Measurements from ENCODE around the gene SHC3.
"Not testable (repeated sequence)": the region's sequence is repeated elsewhere in the genome, so short reads cannot be mapped to it uniquely, and the experiment has no call there.

Gene SHC3

DNA sequence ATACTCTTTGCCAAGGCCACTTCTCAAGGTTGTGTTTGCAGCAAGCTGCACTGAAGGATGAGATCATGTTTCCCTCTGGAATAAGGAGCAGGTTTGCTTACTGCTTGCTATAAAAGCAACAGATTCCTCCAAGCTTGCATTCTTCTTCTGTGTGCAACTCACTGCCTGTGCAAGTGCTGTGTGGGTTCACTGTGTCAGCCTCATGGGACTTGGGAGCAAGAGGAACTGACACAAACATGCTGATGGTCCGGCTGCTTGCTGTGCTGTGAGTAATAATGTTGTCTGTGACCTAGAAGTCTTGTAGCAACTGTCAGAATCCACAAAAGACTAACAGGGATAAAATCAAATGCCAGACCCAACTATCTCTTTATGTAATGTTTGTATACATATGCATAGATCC lies 33.6 kb upstream of the SHC3 start:
- Histone ChIP-seq H3K4me3 (ENCODE audit: low read depth, low read length) (no peak overlapping the region), H3K36me3 (ENCODE audit: insufficient read depth, low read length) (no peaks in the 10 kb centered on the region), H2AFZ (ENCODE audit: low read length, unreplicated experiment) (no peak overlapping the region), H3K4me1 (ENCODE audit: control insufficient read depth, insufficient read depth, low read length, unreplicated experiment) (no peaks in the 10 kb centered on the region), H3K27ac (ENCODE audit: low read depth, low read length) (no peak overlapping the region), H3K79me2 (ENCODE audit: control insufficient read depth, insufficient read depth, low read length, unreplicated experiment) (no peaks in the 10 kb centered on the region), H3K27me3 (ENCODE audit: insufficient read depth, low read length) (peaks cover under 1% of the 10 kb centered on the region; the same call in 1 of the 2 replicates)

DNA sequence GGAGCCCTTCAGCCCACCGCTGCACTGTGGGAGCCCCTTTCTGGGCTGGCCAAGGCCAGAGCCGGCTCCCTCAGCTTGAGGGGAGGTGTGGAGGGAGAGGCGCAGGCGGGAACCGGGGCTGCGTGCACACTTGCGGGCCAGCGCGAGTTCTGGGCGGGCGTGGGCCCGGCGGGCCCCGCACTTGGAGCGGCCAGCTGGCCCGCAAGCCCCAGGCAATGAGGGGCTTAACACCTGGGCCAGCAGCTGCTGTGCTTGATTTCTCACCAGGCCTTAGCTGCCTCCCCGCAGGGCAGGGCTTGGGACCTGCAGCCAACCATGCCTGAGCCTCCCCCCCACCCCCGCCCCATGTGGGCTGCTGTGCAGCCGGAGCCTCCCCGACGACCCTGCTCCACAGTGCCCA lies 30.7 kb upstream of the SHC3 start:
- H3K79me2 ChIP-seq (ENCODE audit: control insufficient read depth, insufficient read depth, low read length, unreplicated experiment); H3K4me3 ChIP-seq (ENCODE audit: low read depth, low read length); H3K36me3 ChIP-seq (ENCODE audit: insufficient read depth, low read length): not testable (repeated sequence)

DNA sequence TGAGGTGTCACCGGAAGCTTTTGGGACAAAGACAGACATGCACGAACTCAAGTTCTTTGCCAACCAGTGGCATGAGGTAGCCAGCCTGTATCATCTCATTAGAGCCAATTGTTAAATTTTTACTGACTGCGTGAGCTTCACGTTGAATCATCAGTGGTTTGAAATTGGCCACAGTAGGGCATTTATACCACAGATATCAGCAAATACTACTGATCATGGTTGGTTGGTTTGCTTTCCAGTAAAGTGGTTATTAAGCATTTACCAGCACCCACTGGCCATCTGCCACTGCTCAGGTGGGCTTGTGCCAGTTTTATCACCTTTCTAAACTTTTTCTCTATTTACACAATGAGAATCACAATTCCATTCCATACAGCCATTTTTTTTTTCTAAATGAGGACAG lies 28.4 kb upstream of the SHC3 start:
- Histone ChIP-seq H3K36me3 (ENCODE audit: insufficient read depth, low read length) (no peaks in the 10 kb centered on the region), H3K4me3 (ENCODE audit: low read depth, low read length) (no peak overlapping the region), H3K27ac (ENCODE audit: low read depth, low read length) (no peak overlapping the region), H3K27me3 (ENCODE audit: insufficient read depth, low read length) (peaks cover 4% of the 10 kb centered on the region; the same call in 1 of the 2 replicates), H3K4me1 (ENCODE audit: control insufficient read depth, insufficient read depth, low read length, unreplicated experiment) (no peaks in the 10 kb centered on the region), H3K79me2 (ENCODE audit: control insufficient read depth, insufficient read depth, low read length, unreplicated experiment) (no peaks in the 10 kb centered on the region), H2AFZ (ENCODE audit: low read length, unreplicated experiment) (no peak overlapping the region)

More for the DNA sequence above, 30.7 kb upstream of the SHC3 start:
- not testable (repeated sequence) for H2AFZ ChIP-seq (ENCODE audit: low read length, unreplicated experiment); H3K4me1 ChIP-seq (ENCODE audit: control insufficient read depth, insufficient read depth, low read length, unreplicated experiment); H3K27ac ChIP-seq (ENCODE audit: low read depth, low read length); H3K27me3 ChIP-seq (ENCODE audit: insufficient read depth, low read length)

DNA sequence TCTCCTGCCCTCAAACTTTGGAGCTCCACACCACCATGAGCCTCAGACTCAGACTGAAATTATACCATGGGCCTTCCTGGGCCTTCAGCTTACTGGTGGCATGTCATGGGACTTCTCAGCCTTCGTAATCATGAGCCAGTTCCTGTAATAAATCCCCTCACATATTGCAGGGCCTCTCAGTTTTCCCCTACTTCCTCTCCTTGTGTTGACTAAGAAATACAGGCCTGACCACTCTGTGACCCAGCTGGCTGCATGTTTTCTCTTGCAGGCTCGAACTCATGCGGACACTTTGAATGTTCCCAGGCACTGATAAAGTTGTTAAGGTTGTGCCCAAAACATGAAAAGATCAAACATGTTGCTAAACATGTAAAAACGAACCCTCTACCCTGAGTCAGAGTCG lies 26.2 kb upstream of the SHC3 start:
- H3K27ac ChIP-seq (ENCODE audit: low read depth, low read length): no peak overlapping the region
- H3K27me3 ChIP-seq (ENCODE audit: insufficient read depth, low read length): peaks cover 4% of the 10 kb centered on the region; the same call in 1 of the 2 replicates
- H3K4me1 ChIP-seq (ENCODE audit: control insufficient read depth, insufficient read depth, low read length, unreplicated experiment): no peaks in the 10 kb centered on the region
- no peak overlapping the region for H2AFZ ChIP-seq (ENCODE audit: low read length, unreplicated experiment)
- no peak overlapping the region for H3K4me3 ChIP-seq (ENCODE audit: low read depth, low read length)
- no peaks in the 10 kb centered on the region for H3K79me2 ChIP-seq (ENCODE audit: control insufficient read depth, insufficient read depth, low read length, unreplicated experiment)
- no peaks in the 10 kb centered on the region for H3K36me3 ChIP-seq (ENCODE audit: insufficient read depth, low read length)

DNA sequence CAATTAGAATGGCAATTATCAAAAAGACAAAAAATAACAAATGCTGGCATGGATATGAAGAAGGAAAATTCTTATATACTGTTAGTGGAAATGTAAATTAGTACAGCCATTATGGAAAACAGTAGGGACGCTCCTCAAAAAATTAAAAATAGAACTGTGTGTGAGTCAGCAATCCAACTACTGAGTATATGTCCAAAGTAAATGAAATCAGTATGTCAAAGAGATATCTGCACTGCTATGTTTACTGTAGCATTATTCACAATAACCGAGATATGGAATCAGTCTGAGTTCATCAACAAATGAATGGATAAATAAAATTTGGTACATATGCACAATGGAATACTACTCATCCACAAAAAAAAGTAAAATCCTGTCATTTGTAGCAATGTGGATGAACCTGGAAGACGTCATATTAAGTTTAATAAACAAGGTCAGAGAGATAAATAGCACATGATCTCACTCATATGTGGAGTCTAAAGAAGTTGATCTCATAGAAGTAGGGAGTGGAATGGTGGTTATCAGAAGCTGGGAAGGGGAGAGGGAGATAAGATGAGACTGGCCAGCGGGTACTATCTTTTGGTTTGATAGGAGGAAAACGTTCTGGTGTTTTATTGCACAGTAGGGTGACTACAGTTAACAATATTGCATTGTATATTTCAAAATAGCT lies 16.6 kb upstream of the SHC3 start:
- no peaks in the 10 kb centered on the region for H3K36me3 ChIP-seq (ENCODE audit: insufficient read depth, low read length)
- no peaks in the 10 kb centered on the region for H3K4me1 ChIP-seq (ENCODE audit: control insufficient read depth, insufficient read depth, low read length, unreplicated experiment)
- no peak overlapping the region for H3K27ac ChIP-seq (ENCODE audit: low read depth, low read length)
- H3K27me3 ChIP-seq (ENCODE audit: insufficient read depth, low read length): no peaks in the 10 kb centered on the region
- H3K4me3 ChIP-seq (ENCODE audit: low read depth, low read length): no peak overlapping the region
- no peaks in the 10 kb centered on the region for H3K79me2 ChIP-seq (ENCODE audit: control insufficient read depth, insufficient read depth, low read length, unreplicated experiment)
- H2AFZ ChIP-seq (ENCODE audit: low read length, unreplicated experiment): no peak overlapping the region

DNA sequence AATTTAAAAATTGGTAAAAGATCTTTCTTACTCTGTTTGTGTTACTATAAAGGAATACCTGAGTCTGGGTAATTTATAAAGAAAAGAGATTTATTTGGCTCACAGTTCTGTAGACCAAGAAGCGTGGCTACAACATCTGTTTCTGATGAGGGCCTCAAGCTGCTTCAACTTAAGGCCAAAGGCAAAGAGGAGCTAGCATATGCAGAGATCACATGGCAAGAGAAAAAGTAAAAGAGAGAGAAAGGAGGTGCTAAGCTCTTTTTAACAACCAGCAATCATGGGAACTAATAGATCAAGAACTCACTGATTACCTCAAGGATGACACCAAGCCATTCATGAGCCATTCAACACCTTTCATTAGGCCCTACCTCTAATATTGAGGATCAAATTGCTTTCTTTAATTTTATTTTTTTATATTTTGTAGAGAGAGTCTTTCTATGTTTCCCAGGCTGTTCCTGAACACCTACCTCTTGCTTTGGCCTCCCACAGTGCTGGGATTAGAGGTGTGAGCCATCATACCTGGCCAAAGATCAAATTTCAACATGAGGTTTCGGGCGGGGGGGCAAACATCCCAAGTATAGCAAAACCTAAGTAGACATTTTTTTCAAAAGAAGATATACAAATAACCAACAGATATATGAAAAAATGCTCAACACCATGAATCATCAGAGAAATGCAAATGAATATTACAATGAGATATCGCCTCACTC lies 16.0 kb upstream of the SHC3 start:
- H3K27me3 ChIP-seq (ENCODE audit: insufficient read depth, low read length): no peaks in the 10 kb centered on the region
- no peaks in the 10 kb centered on the region for H3K79me2 ChIP-seq (ENCODE audit: control insufficient read depth, insufficient read depth, low read length, unreplicated experiment)
- H3K27ac ChIP-seq (ENCODE audit: low read depth, low read length): no peak overlapping the region
- H3K4me1 ChIP-seq (ENCODE audit: control insufficient read depth, insufficient read depth, low read length, unreplicated experiment): no peaks in the 10 kb centered on the region
- H3K4me3 ChIP-seq (ENCODE audit: low read depth, low read length): no peak overlapping the region
- no peaks in the 10 kb centered on the region for H3K36me3 ChIP-seq (ENCODE audit: insufficient read depth, low read length)
- no peak overlapping the region for H2AFZ ChIP-seq (ENCODE audit: low read length, unreplicated experiment)

DNA sequence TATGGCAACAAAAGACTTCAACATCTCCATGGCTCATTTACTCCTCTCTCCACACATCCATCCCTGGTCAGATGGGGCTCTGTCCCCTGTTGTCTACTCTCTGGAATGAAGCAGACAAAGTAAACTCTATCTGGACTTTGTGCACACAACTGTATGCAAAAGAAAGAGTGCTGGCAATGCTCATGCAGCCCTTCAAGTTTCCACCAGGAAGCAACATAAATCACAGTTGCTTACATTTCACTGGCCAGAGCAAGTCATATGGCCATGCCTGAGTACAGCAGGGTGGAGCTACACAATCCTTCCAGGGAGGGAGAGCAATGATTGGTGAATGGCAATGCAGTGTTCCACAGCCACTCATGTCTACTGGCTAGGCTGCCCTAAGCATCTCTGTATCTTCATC lies 12.4 kb upstream of the SHC3 start:
- no peak overlapping the region for H2AFZ ChIP-seq (ENCODE audit: low read length, unreplicated experiment)
- H3K27ac ChIP-seq (ENCODE audit: low read depth, low read length): no peak overlapping the region

DNA sequence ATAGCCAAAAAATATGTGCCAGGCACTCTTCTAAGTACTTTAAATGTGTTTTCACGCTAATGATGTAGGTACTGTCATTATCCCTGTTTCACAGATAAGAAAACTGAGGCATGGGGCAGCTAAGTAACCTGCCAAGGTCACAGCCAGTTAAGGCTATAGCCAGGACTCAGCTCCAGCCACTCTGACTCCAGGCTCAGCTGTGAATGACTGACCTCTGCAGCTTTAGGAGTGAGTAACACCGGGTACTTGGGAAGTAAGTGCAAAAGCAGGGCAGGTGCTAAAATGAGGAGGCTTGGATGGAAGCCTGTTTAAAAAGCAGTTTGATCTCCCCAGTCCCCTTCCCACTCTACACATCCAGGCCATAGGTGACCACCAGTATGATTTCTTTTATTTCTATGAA lies 10.6 kb upstream of the SHC3 start:
- Histone ChIP-seq H3K4me3 (ENCODE audit: low read depth, low read length) (no peak overlapping the region), H3K27me3 (ENCODE audit: insufficient read depth, low read length) (no peaks in the 10 kb centered on the region), H3K27ac (ENCODE audit: low read depth, low read length) (no peak overlapping the region), H3K79me2 (ENCODE audit: control insufficient read depth, insufficient read depth, low read length, unreplicated experiment) (no peaks in the 10 kb centered on the region), H3K36me3 (ENCODE audit: insufficient read depth, low read length) (no peaks in the 10 kb centered on the region), H3K4me1 (ENCODE audit: control insufficient read depth, insufficient read depth, low read length, unreplicated experiment) (no peaks in the 10 kb centered on the region), H2AFZ (ENCODE audit: low read length, unreplicated experiment) (no peak overlapping the region)

More for the DNA sequence above, 12.4 kb upstream of the SHC3 start:
- Histone ChIP-seq H3K4me3 (ENCODE audit: low read depth, low read length) (no peak overlapping the region), H3K27me3 (ENCODE audit: insufficient read depth, low read length) (no peaks in the 10 kb centered on the region), H3K79me2 (ENCODE audit: control insufficient read depth, insufficient read depth, low read length, unreplicated experiment) (no peaks in the 10 kb centered on the region), H3K36me3 (ENCODE audit: insufficient read depth, low read length) (no peaks in the 10 kb centered on the region), H3K4me1 (ENCODE audit: control insufficient read depth, insufficient read depth, low read length, unreplicated experiment) (no peaks in the 10 kb centered on the region)

DNA sequence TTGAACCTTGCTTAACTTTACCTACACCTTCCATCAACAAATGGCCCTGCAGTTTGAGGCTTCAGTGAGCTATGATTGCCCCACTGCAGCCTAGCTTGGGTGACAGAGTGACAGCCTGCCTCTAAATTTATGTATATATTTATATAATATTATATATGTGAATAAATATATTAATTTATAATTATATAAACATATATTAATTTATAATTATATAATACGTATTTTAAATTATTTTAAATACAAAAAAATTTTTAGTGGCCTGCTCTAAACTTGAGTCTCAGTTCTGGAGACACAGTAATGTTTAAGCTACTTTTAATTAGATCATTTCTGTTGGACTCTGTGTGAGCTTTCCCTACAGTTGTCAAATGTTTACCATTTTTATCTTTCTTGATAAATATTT lies 9.3 kb upstream of the SHC3 start:
- Histone ChIP-seq H3K27me3 (ENCODE audit: insufficient read depth, low read length) (no peaks in the 10 kb centered on the region), H3K4me1 (ENCODE audit: control insufficient read depth, insufficient read depth, low read length, unreplicated experiment) (no peaks in the 10 kb centered on the region), H2AFZ (ENCODE audit: low read length, unreplicated experiment) (no peak overlapping the region), H3K36me3 (ENCODE audit: insufficient read depth, low read length) (no peaks in the 10 kb centered on the region), H3K79me2 (ENCODE audit: control insufficient read depth, insufficient read depth, low read length, unreplicated experiment) (no peaks in the 10 kb centered on the region), H3K27ac (ENCODE audit: low read depth, low read length) (no peak overlapping the region), H3K4me3 (ENCODE audit: low read depth, low read length) (no peak overlapping the region)

DNA sequence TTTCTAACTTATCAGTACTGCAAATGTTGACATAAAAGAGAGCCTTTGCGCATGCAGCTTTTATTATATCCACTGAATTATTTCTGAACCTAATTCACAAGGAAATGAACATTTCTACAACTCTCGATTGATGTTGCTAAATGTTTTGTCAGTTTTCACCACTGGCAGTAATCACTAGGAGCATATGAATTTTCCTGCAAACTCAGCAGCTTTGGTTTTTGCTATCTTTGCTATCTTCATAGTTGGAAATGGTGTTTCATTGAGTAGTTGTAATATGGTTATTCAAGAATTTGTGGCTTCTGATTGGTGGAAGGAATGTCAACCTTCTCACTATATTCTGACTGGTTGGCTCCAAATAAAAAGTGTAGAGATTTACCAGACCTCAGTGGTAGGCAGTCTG lies 8.9 kb upstream of the SHC3 start:
- no peaks in the 10 kb centered on the region for H3K79me2 ChIP-seq (ENCODE audit: control insufficient read depth, insufficient read depth, low read length, unreplicated experiment)
- H3K27me3 ChIP-seq (ENCODE audit: insufficient read depth, low read length): no peaks in the 10 kb centered on the region
- no peak overlapping the region for H3K4me3 ChIP-seq (ENCODE audit: low read depth, low read length)
- H3K36me3 ChIP-seq (ENCODE audit: insufficient read depth, low read length): no peaks in the 10 kb centered on the region
- no peaks in the 10 kb centered on the region for H3K4me1 ChIP-seq (ENCODE audit: control insufficient read depth, insufficient read depth, low read length, unreplicated experiment)
- no peak overlapping the region for H2AFZ ChIP-seq (ENCODE audit: low read length, unreplicated experiment)
- no peak overlapping the region for H3K27ac ChIP-seq (ENCODE audit: low read depth, low read length)

DNA sequence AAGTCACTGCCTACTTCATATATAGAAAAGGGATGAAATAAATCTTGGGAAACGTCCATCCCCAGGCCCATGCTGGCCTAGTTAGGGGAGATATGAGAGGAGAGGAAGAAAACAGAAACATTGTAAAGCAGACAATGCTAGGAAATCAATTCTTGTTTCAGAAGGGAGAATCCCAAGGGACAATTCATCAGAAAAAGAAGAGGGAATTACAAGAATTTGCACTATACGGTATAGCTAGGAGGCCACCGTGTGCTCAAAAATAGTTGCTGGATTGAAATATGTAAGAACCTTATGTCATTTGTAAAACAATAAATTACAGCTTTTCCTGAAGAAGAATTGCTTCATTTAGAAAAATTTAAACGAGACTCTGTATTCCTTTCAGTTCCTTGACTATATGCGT lies 8.3 kb upstream of the SHC3 start:
- no peaks in the 10 kb centered on the region for H3K27me3 ChIP-seq (ENCODE audit: insufficient read depth, low read length)
- no peak overlapping the region for H3K27ac ChIP-seq (ENCODE audit: low read depth, low read length)
- no peak overlapping the region for H2AFZ ChIP-seq (ENCODE audit: low read length, unreplicated experiment)
- H3K4me3 ChIP-seq (ENCODE audit: low read depth, low read length): no peak overlapping the region
- no peaks in the 10 kb centered on the region for H3K4me1 ChIP-seq (ENCODE audit: control insufficient read depth, insufficient read depth, low read length, unreplicated experiment)
- H3K36me3 ChIP-seq (ENCODE audit: insufficient read depth, low read length): no peaks in the 10 kb centered on the region
- no peaks in the 10 kb centered on the region for H3K79me2 ChIP-seq (ENCODE audit: control insufficient read depth, insufficient read depth, low read length, unreplicated experiment)
